ENCODE data around the gene FBXW4.

Gene FBXW4

DNA sequence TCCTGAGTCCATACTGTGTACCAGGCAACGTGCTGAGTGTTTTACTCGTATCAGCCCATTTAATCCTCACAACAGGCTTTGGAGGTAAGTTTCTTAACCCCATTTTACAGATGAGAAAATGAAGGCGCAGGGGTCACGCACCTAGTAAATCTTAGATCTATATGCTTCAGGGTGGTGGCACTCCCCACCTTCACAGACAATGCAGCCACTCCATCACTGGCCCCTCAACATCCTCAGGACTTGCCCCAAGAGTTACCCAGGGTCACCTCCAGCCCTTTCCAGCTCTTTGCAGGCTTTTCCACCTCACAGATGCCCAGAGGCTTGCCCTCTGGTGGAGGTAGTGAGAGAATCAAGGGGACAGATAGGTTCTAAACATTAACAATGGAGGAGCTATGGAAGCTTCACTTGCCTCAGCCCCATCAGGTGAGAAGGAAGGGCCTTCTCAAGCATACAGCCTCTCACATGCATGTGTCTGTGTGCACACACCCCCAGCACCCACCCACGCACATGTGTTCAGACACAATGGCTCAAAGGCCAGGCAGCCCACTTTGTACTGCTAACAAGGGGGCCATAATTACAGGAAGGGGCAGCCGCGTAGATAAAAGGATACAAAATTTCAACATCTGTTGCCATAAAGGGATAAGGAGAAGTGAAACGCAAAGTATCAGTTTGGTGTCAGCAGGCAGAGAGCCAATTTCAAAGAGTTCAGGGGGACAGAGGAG, 77.7 kb downstream of the FBXW4 start:
- POLR2A ChIA-PET: no interaction called here
- no peak for DNase-seq (ENCODE audit: extremely low spot score)
- TF ChIP-seq ZNF384 (IDR thresholded peaks at IDR 0.05) (no peak), LEF1 (IDR thresholded peaks at IDR 0.05; ENCODE audit: borderline replicate concordance) (no peak), SUZ12 (IDR thresholded peaks at IDR 0.05) (no peak), FOXA1 (IDR thresholded peaks at IDR 0.05) (no peak), TARDBP (IDR thresholded peaks at IDR 0.05) (no peak), FOXK2 (IDR thresholded peaks at IDR 0.05) (no peak), SP1 (IDR thresholded peaks at IDR 0.05) (no peak), ELF4 (IDR thresholded peaks at IDR 0.05) (no peak), L3MBTL2 (conservative IDR thresholded peaks at IDR 0.05) (no peak), NFRKB (IDR thresholded peaks at IDR 0.05) (no peak)
- CTCF ChIA-PET: no interaction called here

DNA sequence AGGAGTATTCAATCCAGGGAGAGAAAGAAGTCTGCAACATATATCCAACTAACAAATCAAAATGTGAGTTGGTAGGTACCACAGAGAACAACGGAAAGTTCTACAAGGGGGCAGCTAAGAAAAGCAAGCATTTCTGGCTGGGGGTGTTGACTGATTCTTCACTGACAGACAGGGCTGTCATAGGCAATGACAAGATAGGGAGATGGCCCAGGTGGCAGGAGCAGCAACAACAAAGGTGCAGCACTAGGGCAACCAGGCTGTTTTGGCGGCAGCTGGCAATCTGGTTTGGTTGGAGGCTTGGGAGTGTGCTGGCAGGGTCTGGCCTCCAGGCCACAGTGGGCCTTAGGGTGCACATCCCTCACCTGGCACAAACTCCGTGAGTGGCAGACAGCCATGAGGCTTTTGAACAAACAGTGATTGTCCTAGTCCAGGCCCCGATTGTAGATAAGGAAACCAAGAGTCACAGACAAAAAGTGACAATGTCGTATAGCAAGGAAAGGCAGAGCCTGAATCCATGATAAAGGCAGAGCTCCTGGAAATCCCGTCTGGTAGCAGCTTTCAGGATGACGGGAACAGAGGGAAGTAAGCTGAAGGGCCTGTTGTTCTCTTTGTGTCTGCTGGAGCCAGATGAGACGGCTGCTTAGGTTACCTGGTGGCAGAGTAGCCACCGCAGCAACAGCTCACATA, 78.4 kb downstream of the FBXW4 start:
- TF ChIP-seq ARNT (IDR thresholded peaks at IDR 0.05) (no peak), NFRKB (IDR thresholded peaks at IDR 0.05) (no peak), FOXK2 (IDR thresholded peaks at IDR 0.05) (no peak), FOXA1 (IDR thresholded peaks at IDR 0.05) (no peak), L3MBTL2 (conservative IDR thresholded peaks at IDR 0.05) (no peak), SP1 (IDR thresholded peaks at IDR 0.05) (no peak), TARDBP (IDR thresholded peaks at IDR 0.05) (no peak), CTBP1 (IDR thresholded peaks at IDR 0.05; ENCODE audit: borderline replicate concordance) (no peak), SUZ12 (IDR thresholded peaks at IDR 0.05) (no peak), ELF4 (IDR thresholded peaks at IDR 0.05) (no peak), LEF1 (IDR thresholded peaks at IDR 0.05; ENCODE audit: borderline replicate concordance) (no peak), ZNF384 (IDR thresholded peaks at IDR 0.05) (no peak)
- TF ChIP-seq, protein P1, sequence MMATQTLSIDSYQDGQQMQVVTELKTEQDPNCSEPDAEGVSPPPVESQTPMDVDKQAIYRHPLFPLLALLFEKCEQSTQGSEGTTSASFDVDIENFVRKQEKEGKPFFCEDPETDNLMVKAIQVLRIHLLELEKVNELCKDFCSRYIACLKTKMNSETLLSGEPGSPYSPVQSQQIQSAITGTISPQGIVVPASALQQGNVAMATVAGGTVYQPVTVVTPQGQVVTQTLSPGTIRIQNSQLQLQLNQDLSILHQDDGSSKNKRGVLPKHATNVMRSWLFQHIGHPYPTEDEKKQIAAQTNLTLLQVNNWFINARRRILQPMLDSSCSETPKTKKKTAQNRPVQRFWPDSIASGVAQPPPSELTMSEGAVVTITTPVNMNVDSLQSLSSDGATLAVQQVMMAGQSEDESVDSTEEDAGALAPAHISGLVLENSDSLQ (IDR thresholded peaks at IDR 0.05): no peak
- ChIA-PET CTCF (interaction anchor here (0.7 kb wide), 1 partner anchor 20 kb away, joined by 3 read pairs; no protein-coding TSS in a partner anchor), POLR2A (no interaction called here)
- no peak for DNase-seq (ENCODE audit: extremely low spot score)

DNA sequence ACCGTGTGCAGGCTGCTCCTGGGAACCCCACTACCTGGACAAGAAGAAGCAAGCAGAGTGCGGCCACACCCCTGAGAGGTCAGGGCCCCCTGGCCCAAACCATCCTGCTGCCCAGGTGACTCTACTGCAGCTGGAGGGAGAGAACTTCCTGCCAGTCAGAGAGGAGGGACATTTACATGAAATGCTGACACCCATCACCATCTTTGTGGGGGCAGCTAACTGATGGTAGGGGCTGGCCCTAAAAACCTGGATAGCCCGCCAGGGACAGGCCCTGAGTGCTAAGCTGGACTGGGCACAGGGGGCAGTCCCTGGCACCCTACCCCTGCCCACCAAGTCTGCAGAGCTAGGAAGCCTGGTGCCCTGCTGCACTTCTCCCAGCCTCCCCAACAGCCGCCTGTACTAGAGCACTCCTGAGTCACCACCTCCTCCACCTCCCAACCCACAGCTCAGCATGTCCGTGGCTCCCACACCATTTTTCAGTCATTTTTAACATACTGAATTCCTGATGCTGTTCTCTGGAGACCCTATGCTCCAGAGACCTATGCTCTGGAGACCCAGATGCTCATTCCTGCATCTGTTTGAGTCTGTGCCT, 79.3 kb downstream of the FBXW4 start:
- ChIA-PET CTCF (interaction anchor here (0.7 kb wide), 1 partner anchor 19 kb away, joined by 3 read pairs; no protein-coding TSS in a partner anchor), POLR2A (no interaction called here)
- no peak for DNase-seq (ENCODE audit: extremely low spot score)
- TF ChIP-seq ELF4 (IDR thresholded peaks at IDR 0.05): no peak
- no peak for TF ChIP-seq ZNF384 (IDR thresholded peaks at IDR 0.05)
- TF ChIP-seq FOXM1 (IDR thresholded peaks at IDR 0.05; ENCODE audit: borderline replicate concordance): no peak
- TF ChIP-seq SUZ12 (IDR thresholded peaks at IDR 0.05): no peak
- TF ChIP-seq BHLHE40 (IDR thresholded peaks at IDR 0.05; ENCODE audit: borderline replicate concordance): no peak
- no peak for TF ChIP-seq CTBP1 (IDR thresholded peaks at IDR 0.05; ENCODE audit: borderline replicate concordance)
- TF ChIP-seq FOXK2 (IDR thresholded peaks at IDR 0.05): no peak
- no peak for TF ChIP-seq FOXA1 (IDR thresholded peaks at IDR 0.05)
- TF ChIP-seq L3MBTL2 (conservative IDR thresholded peaks at IDR 0.05): no peak
- no peak for TF ChIP-seq HDGF (IDR thresholded peaks at IDR 0.05; ENCODE audit: borderline replicate concordance)
- TF ChIP-seq, protein P1 (IDR thresholded peaks at IDR 0.05): no peak
- TF ChIP-seq ARNT (IDR thresholded peaks at IDR 0.05): no peak
- no peak for TF ChIP-seq LEF1 (IDR thresholded peaks at IDR 0.05; ENCODE audit: borderline replicate concordance)
- no peak for TF ChIP-seq SP1 (IDR thresholded peaks at IDR 0.05)
- TF ChIP-seq TARDBP (IDR thresholded peaks at IDR 0.05): no peak
- TF ChIP-seq NFRKB (IDR thresholded peaks at IDR 0.05): no peak

GRCh38 chr10:101614663-101615524, 80.1 kb downstream of the FBXW4 start:
- TF ChIP-seq ARNT (IDR thresholded peaks at IDR 0.05) (no peak), ELF4 (IDR thresholded peaks at IDR 0.05) (no peak), LEF1 (IDR thresholded peaks at IDR 0.05; ENCODE audit: borderline replicate concordance) (no peak), L3MBTL2 (conservative IDR thresholded peaks at IDR 0.05) (no peak)
- no peak for DNase-seq (ENCODE audit: extremely low spot score)
- ChIA-PET POLR2A (interaction anchor here (1.0 kb wide), 1 partner anchor 8 kb away, joined by 3 read pairs; no protein-coding TSS in a partner anchor), CTCF (no interaction called here)

DNA sequence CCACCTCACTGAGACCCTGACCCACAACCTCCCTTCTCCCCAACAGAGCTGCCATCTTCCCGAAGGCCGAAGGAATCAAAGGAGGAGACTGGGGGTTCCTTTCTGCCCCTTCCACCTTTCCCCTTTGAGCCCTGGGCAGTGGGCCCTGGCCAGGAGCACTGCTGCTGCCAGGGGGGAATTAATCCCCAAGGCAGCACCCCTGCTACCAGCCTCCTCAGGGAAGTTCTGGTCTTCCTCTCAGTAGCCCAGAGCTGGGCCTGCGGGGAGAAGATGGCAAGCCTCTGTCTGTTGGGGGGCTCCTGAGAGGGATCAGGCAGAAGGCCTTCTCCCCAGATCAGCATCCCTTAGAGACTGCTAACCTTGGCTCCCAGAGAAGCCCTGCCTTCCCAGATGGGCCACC, 81.3 kb downstream of the FBXW4 start:
- DNase-seq (ENCODE audit: extremely low spot score): no peak
- CTCF ChIA-PET: no interaction called here
- TF ChIP-seq, protein P1 (IDR thresholded peaks at IDR 0.05): no peak
- TF ChIP-seq ELF4 (IDR thresholded peaks at IDR 0.05) (no peak), SUZ12 (IDR thresholded peaks at IDR 0.05) (no peak), ARNT (IDR thresholded peaks at IDR 0.05) (no peak), LEF1 (IDR thresholded peaks at IDR 0.05; ENCODE audit: borderline replicate concordance) (no peak), TARDBP (IDR thresholded peaks at IDR 0.05) (no peak), CTBP1 (IDR thresholded peaks at IDR 0.05; ENCODE audit: borderline replicate concordance) (no peak), FOXA1 (IDR thresholded peaks at IDR 0.05) (no peak), FOXK2 (IDR thresholded peaks at IDR 0.05) (no peak), FOXM1 (IDR thresholded peaks at IDR 0.05; ENCODE audit: borderline replicate concordance) (no peak), NFRKB (IDR thresholded peaks at IDR 0.05) (no peak), HDGF (IDR thresholded peaks at IDR 0.05; ENCODE audit: borderline replicate concordance) (no peak), BHLHE40 (IDR thresholded peaks at IDR 0.05; ENCODE audit: borderline replicate concordance) (no peak), SP1 (IDR thresholded peaks at IDR 0.05) (no peak), ZNF384 (IDR thresholded peaks at IDR 0.05) (no peak), L3MBTL2 (conservative IDR thresholded peaks at IDR 0.05) (no peak)
- POLR2A ChIA-PET: interaction anchor here (1.4 kb wide), 1 partner anchor 11 kb away, joined by 3 read pairs; no protein-coding TSS in a partner anchor

All from HEK293T (cell line).